Measurements from ENCODE around the gene PHPT1.
A peak's percentile ranks its signal among the peaks of the same experiment; 100 is the strongest.
"Not testable (repeated sequence)": the region's sequence is repeated elsewhere in the genome, so short reads cannot be mapped to it uniquely, and the experiment has no call there.

The PHPT1 gene

GRCh38 chr9:136883670-136884069, 34.5 kb downstream of the PHPT1 start:
- H3K4me3 Mint-ChIP-seq; intact Hi-C loops (cut with micrococcal nuclease): not testable (repeated sequence)
- peaks cover 12% of the 10 kb centered on the region for H3K27me3 Mint-ChIP-seq

DNA sequence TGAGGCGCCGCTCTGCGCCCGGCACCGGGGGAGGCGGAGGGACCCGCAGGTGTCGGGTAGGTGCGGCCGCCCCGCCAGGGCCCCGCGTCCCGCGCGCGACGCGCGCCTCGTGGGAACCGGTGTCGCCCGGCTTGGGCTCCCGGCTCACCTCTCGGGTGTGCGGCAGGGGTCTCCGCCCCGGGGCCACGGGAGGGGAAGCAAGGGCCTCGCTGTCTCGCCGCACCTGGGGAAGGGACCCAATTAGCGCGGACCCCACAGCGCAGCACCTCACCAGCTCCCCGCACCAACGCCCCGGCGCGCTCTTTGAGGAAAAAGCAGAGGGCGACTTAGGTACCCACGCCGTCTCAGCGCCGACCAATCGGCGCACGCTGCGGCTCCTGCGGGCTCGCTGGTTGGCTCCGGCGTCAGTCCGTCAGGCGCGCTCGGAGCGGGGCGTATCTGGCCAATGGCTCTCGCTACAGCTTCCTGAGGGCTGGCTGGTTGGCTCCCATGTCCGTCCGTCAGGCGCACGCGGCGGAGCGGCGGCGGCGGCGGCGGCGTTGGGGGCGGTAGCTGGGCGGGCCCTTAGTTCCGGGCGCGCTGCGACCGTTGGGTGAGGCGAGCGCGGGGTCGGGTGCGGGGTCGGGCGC, 36.9 kb downstream of the PHPT1 start, which contains the start of gene TRAF2:
Gene TRAF2 (plus strand): TSS at position 567 of the 629 bp plus-strand sequence. CDS start 12,225 bp downstream, outside the sequence.
- Mint-ChIP-seq H3K9me3 (no peaks in the 10 kb centered on the region), H3K4me3 (peak within 1 kb of the TSS; percentile 89), H3K36me3 (ENCODE audit: low read depth) (peaks cover 24% of the 10 kb centered on the region), H3K4me1 (ENCODE audit: low read depth) (peaks cover 46% of the 10 kb centered on the region), H3K27ac (peak within 1 kb of the TSS; percentile 79), H3K27me3 (no peaks in the 10 kb centered on the region)
- intact Hi-C loops (cut with micrococcal nuclease) = loop anchor here (1.0 to 2.0 kb wide), 2 partner anchors 19 to 37 kb away; partner anchors contain the start of genes EDF1 and PHPT1

More at GRCh38 chr9:136883670-136884069, 34.5 kb downstream of the PHPT1 start:
- not testable (repeated sequence) for H3K36me3 Mint-ChIP-seq (ENCODE audit: low read depth); H3K27ac Mint-ChIP-seq; H3K9me3 Mint-ChIP-seq
- peaks cover 51% of the 10 kb centered on the region for H3K4me1 Mint-ChIP-seq (ENCODE audit: low read depth)

- Mint-ChIP-seq H3K27ac (peak overlapping the region; percentile 79), H3K4me1 (ENCODE audit: low read depth) (peaks cover 39% of the 10 kb centered on the region), H3K4me3 (peak overlapping the region; percentile 89), H3K27me3 (no peaks in the 10 kb centered on the region), H3K36me3 (ENCODE audit: low read depth) (peaks cover 32% of the 10 kb centered on the region), H3K9me3 (no peaks in the 10 kb centered on the region)
- intact Hi-C loops (cut with micrococcal nuclease) = loop anchor here (1.0 to 2.0 kb wide), 2 partner anchors 20 to 38 kb away; partner anchors contain the start of genes EDF1 and PHPT1
These were observed 37.7 kb downstream of the PHPT1 start for GRCh38 chr9:136886610-136887597.

DNA sequence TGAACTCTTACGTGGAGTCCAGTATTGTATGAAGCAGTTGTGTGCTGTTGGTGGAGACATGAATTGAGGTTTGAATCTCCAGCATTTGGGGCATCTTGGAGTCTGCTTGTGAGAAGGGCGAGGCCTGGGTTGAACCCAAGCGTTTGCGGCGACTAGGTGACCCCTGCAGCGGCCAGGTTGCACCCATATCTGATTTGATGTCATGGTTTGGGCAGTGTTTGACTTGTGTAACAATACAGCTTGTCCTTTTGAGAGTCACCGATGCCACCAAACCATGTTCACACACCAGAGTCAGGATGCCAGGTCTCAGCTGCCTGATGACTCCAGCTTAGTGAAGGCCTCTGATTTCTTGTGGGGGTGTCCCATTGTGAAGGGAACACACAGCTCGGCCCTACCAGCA, 39.2 kb downstream of the PHPT1 start:
- Mint-ChIP-seq H3K9me3 (no peaks in the 10 kb centered on the region), H3K4me3 (no peak overlapping the region), H3K27ac (no peak overlapping the region), H3K4me1 (ENCODE audit: low read depth) (peaks cover 23% of the 10 kb centered on the region), H3K36me3 (ENCODE audit: low read depth) (peaks cover 37% of the 10 kb centered on the region), H3K27me3 (no peaks in the 10 kb centered on the region)
- intact Hi-C loops (cut with micrococcal nuclease) = no loop called here

DNA sequence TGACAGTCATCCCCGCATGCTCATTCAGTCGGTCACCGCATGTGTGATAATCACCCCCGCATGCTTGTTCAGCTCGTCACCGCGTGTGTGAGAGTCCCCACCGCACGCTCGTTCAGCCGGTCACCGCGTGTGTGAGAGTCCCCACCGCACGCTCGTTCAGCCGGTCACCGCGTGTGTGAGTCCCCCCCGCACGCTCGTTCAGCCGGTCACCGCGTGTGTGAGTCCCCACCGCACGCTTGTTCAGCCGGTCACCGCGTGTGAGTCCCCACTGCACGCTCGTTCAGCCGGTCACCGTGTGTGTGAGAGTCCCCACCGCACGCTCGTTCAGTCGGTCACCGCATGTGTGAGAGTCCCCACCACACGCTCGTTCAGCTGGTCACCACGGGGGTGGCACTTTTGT, 40.6 kb downstream of the PHPT1 start:
- H3K9me3 Mint-ChIP-seq = no peaks in the 10 kb centered on the region
- intact Hi-C loops (cut with micrococcal nuclease) = no loop called here
- H3K27ac Mint-ChIP-seq = no peak overlapping the region
- no peak overlapping the region for H3K4me3 Mint-ChIP-seq
- H3K27me3 Mint-ChIP-seq = no peaks in the 10 kb centered on the region
- H3K36me3 Mint-ChIP-seq (ENCODE audit: low read depth) = peaks cover 48% of the 10 kb centered on the region
- peaks cover 21% of the 10 kb centered on the region for H3K4me1 Mint-ChIP-seq (ENCODE audit: low read depth)

GRCh38 chr9:136890661-136891060, 41.5 kb downstream of the PHPT1 start:
- intact Hi-C loops (cut with micrococcal nuclease) = no loop called here
- Mint-ChIP-seq H3K9me3 (no peaks in the 10 kb centered on the region), H3K36me3 (ENCODE audit: low read depth) (peaks cover 54% of the 10 kb centered on the region), H3K27me3 (no peaks in the 10 kb centered on the region), H3K27ac (no peak overlapping the region), H3K4me1 (ENCODE audit: low read depth) (peaks cover 17% of the 10 kb centered on the region), H3K4me3 (no peak overlapping the region)

DNA sequence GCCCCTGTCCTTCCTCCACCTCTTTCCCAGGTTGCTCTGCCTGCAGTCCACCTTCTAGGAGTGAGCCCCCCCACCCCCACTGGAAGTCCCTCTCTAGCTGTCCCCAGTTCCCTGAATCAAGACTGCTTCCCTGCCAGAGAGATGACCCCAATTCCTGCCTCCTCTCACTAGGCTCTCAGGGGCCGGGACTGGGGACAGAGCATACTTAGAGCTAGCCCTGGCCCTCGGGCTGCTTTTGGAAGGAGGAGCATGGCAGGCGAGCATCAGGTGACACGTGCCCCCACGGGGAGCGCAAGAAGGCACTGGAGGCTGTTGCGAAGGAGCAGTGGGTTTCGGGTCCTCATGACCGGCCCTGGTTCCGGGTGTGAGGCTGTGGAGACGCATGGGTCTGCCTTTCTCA, 46.8 kb downstream of the PHPT1 start:
- Mint-ChIP-seq H3K4me3 (no peak overlapping the region), H3K4me1 (ENCODE audit: low read depth) (peaks cover 6% of the 10 kb centered on the region), H3K9me3 (no peaks in the 10 kb centered on the region), H3K36me3 (ENCODE audit: low read depth) (peaks cover 68% of the 10 kb centered on the region), H3K27me3 (no peaks in the 10 kb centered on the region), H3K27ac (no peak overlapping the region)
- intact Hi-C loops (cut with micrococcal nuclease) = no loop called here

DNA sequence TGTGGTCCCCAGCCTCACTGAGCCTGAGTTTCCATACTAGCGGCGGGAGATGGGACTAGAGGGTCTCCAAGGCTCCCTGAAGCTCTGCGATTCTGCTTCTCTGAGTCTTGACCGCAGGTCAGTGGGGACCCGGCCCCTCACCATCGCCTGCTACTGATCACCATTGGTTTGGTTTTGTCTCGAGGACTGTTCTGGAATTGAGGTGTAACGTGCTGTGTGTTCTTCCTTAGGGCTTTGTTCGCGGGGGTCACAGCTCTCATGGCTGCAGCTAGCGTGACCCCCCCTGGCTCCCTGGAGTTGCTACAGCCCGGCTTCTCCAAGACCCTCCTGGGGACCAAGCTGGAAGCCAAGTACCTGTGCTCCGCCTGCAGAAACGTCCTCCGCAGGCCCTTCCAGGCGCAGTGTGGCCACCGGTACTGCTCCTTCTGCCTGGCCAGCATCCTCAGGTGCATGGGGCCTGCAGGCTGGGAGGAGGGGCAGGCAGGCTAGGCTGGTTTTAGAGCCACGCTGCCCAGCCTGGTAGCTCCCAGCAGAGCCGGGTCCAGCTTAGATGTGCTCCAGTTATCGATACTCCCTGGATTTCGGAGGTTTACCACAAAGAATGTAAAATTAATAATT, 49.4 kb downstream of the PHPT1 start:
- intact Hi-C loops (cut with micrococcal nuclease) = no loop called here
- H3K27me3 Mint-ChIP-seq = no peaks in the 10 kb centered on the region
- H3K27ac Mint-ChIP-seq = no peak overlapping the region
- H3K4me1 Mint-ChIP-seq (ENCODE audit: low read depth) = peaks cover 22% of the 10 kb centered on the region
- no peaks in the 10 kb centered on the region for H3K9me3 Mint-ChIP-seq
- no peak overlapping the region for H3K4me3 Mint-ChIP-seq
- H3K36me3 Mint-ChIP-seq (ENCODE audit: low read depth) = peaks cover 79% of the 10 kb centered on the region

GRCh38 chr9:136899196-136899595, 50.0 kb downstream of the PHPT1 start:
- Mint-ChIP-seq H3K9me3 (no peaks in the 10 kb centered on the region), H3K27me3 (no peaks in the 10 kb centered on the region), H3K4me1 (ENCODE audit: low read depth) (peaks cover 22% of the 10 kb centered on the region), H3K36me3 (ENCODE audit: low read depth) (peaks cover 82% of the 10 kb centered on the region), H3K27ac (no peak overlapping the region), H3K4me3 (no peak overlapping the region)
- intact Hi-C loops (cut with micrococcal nuclease) = no loop called here

- Mint-ChIP-seq H3K27me3 (no peaks in the 10 kb centered on the region), H3K9me3 (no peaks in the 10 kb centered on the region), H3K4me3 (no peak overlapping the region), H3K4me1 (ENCODE audit: low read depth) (peaks cover 29% of the 10 kb centered on the region), H3K27ac (no peak overlapping the region), H3K36me3 (ENCODE audit: low read depth) (peaks cover 78% of the 10 kb centered on the region)
- intact Hi-C loops (cut with micrococcal nuclease) = no loop called here
These were observed 51.3 kb downstream of the PHPT1 start for GRCh38 chr9:136900556-136900955.

All from dendritic cell treated with granulocyte-macrophage colony-stimulating factor and Interleukin-4, amounts not matched to agents 40 ng/mL and 50 ng/mL, for 4 days (primary cell).